Activated T-helper 1 cell treated with anti-CD3 and anti-CD28 coated beads, Interleukin-12 subunit alpha, Interleukin-12 subunit beta, Interleukin-2, Interleukin-4 antibody, amounts not matched to agents 30 ng/mL and 10 ng/mL and 1 ng/mL, durations not matched to agents 14 hours and 24 hours and 36 hours (primary cell): ENCODE measurements around the gene MAP3K5. TPM values are rescaled to one million over a fixed set of nuclear protein-coding genes. Genes with fewer than 3 reads are reported as not detected.

Experiments
- DNase-seq: peaks from one replicate; pipeline ENCODE4 v3.0.0; 2021; ENCODE audit warnings: low spot score
- H3K27ac Mint-ChIP-seq: one replicate; pipeline ENCODE4 v1.8.0; 2021; ENCODE audit warnings: mild to moderate bottlenecking, mixed read lengths
- H3K27me3 Mint-ChIP-seq: one replicate; pipeline ENCODE4 v1.8.0; 2022; ENCODE audit warnings: mild to moderate bottlenecking, moderate library complexity, mixed read lengths; ENCODE audit not compliant: insufficient read depth
- H3K36me3 Mint-ChIP-seq: one replicate; pipeline ENCODE4 v1.8.0; 2021; ENCODE audit warnings: low read depth, mixed read lengths
- H3K4me1 Mint-ChIP-seq: one replicate; pipeline ENCODE4 v1.8.0; 2021; ENCODE audit warnings: low read depth, mixed read lengths
- H3K4me3 Mint-ChIP-seq: one replicate; pipeline ENCODE4 v1.8.0; 2021; ENCODE audit warnings: mild to moderate bottlenecking, moderate library complexity, mixed read lengths
- H3K9me3 Mint-ChIP-seq: one replicate; pipeline ENCODE4 v1.8.0; 2021; ENCODE audit warnings: mixed read lengths
- intact Hi-C: fragments of 100-400 bp; cut with micrococcal nuclease; formaldehyde crosslinking; loops from one replicate; pipeline ENCODE4 v1.15.1; 2024
- total RNA-seq: library from RNA; stranded (reverse); gene quantifications from 2 replicates; pipeline ENCODE4 v1.2.3, GENCODE V29; 2022

Gene MAP3K5
- total RNA-seq, 1 donor from 2014 or later: 12.2 TPM

DNA sequence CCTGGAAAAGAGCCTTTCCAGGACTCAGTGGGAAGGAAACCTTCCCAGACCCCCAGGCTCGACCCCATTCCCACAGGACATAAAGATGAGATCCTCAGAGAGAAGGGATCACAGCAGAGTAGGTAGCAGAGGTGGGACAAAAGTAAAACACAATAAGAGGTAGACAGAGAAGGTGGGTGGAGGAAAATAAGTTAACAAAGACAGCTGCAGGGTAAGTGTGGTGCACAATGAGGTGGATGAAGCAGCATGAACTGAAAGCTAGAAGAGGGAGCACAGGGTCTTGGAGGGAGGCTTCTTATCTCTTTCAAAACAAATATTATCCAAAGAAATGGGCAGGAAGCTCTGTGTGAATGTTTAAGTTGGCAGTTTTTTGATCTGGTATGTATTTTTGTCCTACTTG, 228.1 kb downstream of the MAP3K5 start:
- Mint-ChIP-seq H3K36me3 (peaks cover 36% of the 10 kb centered on the region), H3K27me3 (no peaks in the 10 kb centered on the region), H3K9me3 (no peaks in the 10 kb centered on the region), H3K4me3 (no peak overlapping the region), H3K27ac (peak overlapping the region; percentile 21), H3K4me1 (peaks cover 23% of the 10 kb centered on the region)
- intact Hi-C loops: no loop called here
- no peak for DNase-seq

DNA sequence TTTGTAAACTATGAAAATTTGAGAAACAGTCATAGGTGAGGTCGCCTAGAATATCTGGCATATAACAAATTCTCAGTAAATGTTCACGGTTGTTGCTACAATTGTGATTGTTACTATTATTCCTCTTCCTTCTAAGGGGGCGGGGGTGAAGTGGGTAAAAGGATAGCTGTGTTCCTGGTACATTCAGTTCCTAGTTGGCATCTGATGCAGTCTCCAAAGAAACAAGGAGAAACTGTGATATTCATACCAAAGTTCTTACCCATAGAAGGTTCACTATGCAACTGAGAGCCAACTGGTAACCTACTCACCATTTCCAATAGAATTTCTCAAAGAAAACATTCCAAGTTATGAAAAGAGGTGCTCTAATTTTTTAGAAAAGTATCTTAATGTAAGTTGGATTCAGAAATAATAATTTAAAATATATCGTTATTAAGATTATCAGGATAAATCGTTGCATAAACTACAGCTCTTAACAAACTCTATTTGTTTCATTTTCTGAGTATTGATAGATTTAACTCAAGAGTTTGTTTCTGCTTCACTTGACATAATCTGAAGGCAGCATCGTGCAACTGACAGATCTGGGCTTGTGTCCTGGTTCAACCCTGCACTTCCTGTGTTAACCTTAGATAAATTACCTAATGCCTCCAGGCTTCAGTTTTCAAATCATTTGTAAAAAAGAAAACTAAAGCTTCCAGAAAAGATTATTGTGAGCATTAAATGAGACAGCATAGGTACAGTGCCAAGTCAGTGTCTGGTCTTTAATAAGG, 228.7 kb downstream of the MAP3K5 start:
- Mint-ChIP-seq H3K9me3 (no peaks in the 10 kb centered on the region), H3K27ac (peak overlapping the region; percentile 21), H3K4me1 (peaks cover 23% of the 10 kb centered on the region), H3K27me3 (no peaks in the 10 kb centered on the region), H3K4me3 (no peak overlapping the region), H3K36me3 (peaks cover 33% of the 10 kb centered on the region)
- intact Hi-C loops: no loop called here
- no peak for DNase-seq

DNA sequence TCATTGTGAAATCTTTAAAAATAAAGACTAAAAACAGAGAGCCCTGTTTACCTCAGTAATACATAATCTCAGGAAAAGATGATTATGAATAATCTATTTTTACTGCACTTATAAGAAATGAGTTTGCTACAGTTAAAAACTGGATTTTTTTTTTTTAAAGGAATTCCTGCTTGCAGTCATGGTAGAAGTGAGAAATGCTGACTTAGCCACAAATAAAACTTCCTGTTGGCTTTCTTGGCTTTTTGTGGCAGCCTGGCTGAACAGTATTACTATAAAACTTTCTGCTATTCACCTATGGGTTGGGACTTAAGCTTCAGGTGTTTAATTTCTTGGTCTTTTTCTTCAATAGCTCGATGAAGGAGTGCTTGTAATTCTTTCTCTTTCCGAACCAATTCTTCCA, 230.1 kb downstream of the MAP3K5 start:
- Mint-ChIP-seq H3K27ac (no peak overlapping the region), H3K4me3 (no peak overlapping the region), H3K36me3 (peaks cover 34% of the 10 kb centered on the region), H3K27me3 (no peaks in the 10 kb centered on the region), H3K4me1 (peaks cover 23% of the 10 kb centered on the region), H3K9me3 (no peaks in the 10 kb centered on the region)
- DNase-seq: no peak
- intact Hi-C loops: no loop called here

DNA sequence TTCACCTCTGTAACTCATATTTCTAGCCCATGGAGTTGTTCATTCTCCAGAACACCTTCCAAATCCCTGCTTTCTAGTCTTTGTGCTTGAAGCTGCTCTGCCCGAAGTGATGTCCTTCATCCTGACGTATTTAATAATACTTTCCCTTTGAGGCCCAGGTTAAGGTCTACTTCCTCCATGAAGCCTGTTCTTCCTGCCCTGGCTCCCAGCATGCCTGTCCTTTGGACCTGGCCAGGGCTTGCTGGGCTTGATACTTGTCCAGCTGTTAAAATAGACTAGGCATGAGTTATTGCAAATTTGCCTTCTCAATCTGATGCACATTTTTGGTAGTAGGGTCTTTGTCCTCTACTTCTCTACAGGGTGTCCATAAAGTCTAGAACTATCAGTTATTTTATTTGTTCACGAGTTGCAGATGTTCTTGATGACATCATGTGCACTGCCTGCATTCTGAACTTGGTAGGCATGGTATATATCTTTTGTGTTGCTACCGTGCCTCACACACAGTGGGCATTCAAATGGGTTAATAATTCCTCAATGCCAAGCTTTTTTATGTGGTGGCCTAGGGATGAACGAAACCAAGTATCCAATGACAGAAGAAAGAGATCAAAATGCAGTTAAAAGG, 239.0 kb downstream of the MAP3K5 start:
- H3K4me3 Mint-ChIP-seq: no peak overlapping the region

DNA sequence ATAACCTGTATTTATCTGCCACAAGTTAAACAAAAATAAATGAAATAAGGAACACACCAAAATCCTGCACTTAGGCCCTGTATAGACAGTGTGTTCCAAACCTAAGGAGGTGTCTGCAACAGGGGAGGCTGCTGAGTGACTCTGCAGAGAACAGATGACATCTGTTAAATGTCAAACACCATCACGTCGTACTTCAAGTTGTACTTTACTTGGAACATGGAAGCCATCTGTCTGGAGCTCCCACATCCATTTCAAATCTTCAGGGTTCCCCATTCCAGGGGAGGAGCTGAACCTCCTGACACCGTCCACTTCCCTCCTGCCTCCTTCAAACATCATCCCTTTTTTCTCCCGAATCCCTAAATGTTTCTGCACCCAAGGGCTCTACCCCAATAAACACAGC, 240.2 kb downstream of the MAP3K5 start:
- Mint-ChIP-seq H3K9me3 (no peaks in the 10 kb centered on the region), H3K4me1 (peaks cover 15% of the 10 kb centered on the region), H3K27ac (no peak overlapping the region), H3K27me3 (peaks cover 40% of the 10 kb centered on the region), H3K4me3 (no peak overlapping the region), H3K36me3 (peaks cover 9% of the 10 kb centered on the region)
- DNase-seq: no peak
- intact Hi-C loops: loop anchor here (5.0 kb wide), 1 partner anchor 175 kb away; no protein-coding TSS in a partner anchor

More for the DNA sequence above, 239.0 kb downstream of the MAP3K5 start:
- Mint-ChIP-seq H3K4me1 (peaks cover 15% of the 10 kb centered on the region), H3K27ac (no peak overlapping the region), H3K27me3 (peaks cover 31% of the 10 kb centered on the region), H3K9me3 (no peaks in the 10 kb centered on the region), H3K36me3 (peaks cover 16% of the 10 kb centered on the region)
- DNase-seq: no peak
- intact Hi-C loops: loop anchor here (5.0 kb wide), 1 partner anchor 176 kb away; no protein-coding TSS in a partner anchor

DNA sequence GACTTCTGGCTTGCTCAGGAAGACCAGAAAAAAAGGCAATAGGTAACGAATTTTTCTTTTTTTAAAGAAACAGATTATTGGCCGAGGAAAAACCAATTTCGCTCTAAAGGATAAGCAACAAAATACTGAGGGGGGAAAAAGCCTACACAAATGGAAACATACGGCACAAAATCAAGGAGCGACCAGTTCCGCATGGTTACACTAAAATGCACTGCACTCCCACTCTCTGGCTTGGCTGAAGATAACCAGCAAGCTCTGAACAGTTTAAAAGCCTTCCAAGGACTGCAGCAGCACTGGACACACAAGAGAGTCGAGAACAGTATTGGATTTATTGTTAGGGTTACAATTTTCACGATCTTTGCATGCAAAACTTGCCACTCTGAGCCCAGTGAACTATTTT, 241.2 kb downstream of the MAP3K5 start:
- H3K27ac Mint-ChIP-seq: no peak overlapping the region
- H3K4me1 Mint-ChIP-seq: peaks cover 15% of the 10 kb centered on the region
- DNase-seq: no peak
- peaks cover 9% of the 10 kb centered on the region for H3K36me3 Mint-ChIP-seq
- no peaks in the 10 kb centered on the region for H3K9me3 Mint-ChIP-seq
- peak overlapping the region; percentile 37 for H3K4me3 Mint-ChIP-seq
- H3K27me3 Mint-ChIP-seq: peaks cover 46% of the 10 kb centered on the region
- intact Hi-C loops: loop anchor here (5.0 kb wide), 1 partner anchor 174 kb away; no protein-coding TSS in a partner anchor

DNA sequence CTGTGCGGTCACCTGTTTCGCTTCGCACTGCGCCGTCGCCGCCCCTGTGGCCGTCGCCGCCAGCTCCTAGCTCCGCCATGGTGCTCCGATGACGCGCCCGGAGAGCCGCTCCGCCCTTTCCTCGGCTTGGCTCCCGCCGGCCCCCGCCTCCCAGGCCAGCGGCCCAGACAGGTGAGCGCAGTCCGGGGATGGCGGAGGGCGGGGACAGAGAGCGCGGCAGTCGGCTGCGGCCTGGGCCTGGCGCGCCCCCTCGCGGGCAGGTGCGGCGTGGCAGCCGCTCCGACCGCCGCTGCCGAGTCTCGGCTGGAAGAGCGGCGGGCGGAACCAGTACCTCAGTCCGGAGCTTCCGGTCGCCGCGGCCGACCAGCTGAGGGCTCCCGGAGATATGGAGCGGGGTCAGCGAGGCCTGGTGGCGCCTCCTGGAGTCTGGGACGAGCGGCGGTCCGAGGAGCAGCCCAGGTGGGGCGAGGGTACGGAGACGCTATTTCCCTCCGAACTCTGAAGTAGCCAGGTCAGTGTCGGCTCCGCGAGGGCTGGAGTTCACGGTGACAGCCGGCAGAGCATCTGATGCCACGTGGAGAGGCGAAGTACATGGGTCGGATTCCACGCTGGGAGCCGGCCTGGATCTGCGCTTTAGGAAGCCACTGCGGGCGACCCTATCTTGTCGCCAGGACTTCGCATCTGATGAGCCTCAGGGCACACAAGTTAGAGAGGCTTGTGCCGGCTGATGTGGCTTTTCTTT, 241.8 kb downstream of the MAP3K5 start, which contains the start of gene MAP7:
TSS of gene MAP7 (minus strand) at position 93 of the 742 bp plus-strand sequence. CDS start at position 79, 14 bp downstream.
- peaks cover 48% of the 10 kb centered on the region for H3K27me3 Mint-ChIP-seq
- intact Hi-C loops: loop anchor here (1.0 to 5.0 kb wide), 2 partner anchors 173 to 261 kb away; partner anchors contain the start of gene BCLAF1
- DNase-seq: peak; percentile 53
- no peaks in the 10 kb centered on the region for H3K9me3 Mint-ChIP-seq
- peaks cover 9% of the 10 kb centered on the region for H3K36me3 Mint-ChIP-seq
- H3K4me1 Mint-ChIP-seq: peaks cover 15% of the 10 kb centered on the region
- peak within 1 kb of the TSS; percentile 74 for H3K4me3 Mint-ChIP-seq
- H3K27ac Mint-ChIP-seq: no peak within 1 kb of the TSS

DNA sequence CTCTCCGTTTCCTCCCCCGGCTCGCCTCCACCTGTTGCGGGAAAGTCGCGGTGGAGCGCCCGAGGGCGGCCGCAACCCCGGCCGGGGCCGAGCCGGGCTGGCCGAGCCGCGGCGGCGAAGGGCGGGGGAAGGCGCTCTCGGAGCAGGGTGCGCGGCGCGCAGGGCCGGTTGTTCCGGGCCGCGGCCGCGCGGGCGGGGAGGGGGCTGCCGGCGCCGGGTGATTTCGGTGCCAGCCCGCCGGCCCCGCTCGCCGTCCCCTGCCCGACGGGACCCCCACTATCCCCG, 242.3 kb downstream of the MAP3K5 start:
- no peak for DNase-seq
- H3K27ac Mint-ChIP-seq: no peak overlapping the region
- H3K36me3 Mint-ChIP-seq: peaks cover 4% of the 10 kb centered on the region
- peaks cover 53% of the 10 kb centered on the region for H3K27me3 Mint-ChIP-seq
- intact Hi-C loops: loop anchor here (1.0 to 5.0 kb wide), 2 partner anchors 173 to 261 kb away; partner anchors contain the start of gene BCLAF1
- peak overlapping the region; percentile 38 for H3K4me3 Mint-ChIP-seq
- H3K4me1 Mint-ChIP-seq: peaks cover 15% of the 10 kb centered on the region
- no peaks in the 10 kb centered on the region for H3K9me3 Mint-ChIP-seq

DNA sequence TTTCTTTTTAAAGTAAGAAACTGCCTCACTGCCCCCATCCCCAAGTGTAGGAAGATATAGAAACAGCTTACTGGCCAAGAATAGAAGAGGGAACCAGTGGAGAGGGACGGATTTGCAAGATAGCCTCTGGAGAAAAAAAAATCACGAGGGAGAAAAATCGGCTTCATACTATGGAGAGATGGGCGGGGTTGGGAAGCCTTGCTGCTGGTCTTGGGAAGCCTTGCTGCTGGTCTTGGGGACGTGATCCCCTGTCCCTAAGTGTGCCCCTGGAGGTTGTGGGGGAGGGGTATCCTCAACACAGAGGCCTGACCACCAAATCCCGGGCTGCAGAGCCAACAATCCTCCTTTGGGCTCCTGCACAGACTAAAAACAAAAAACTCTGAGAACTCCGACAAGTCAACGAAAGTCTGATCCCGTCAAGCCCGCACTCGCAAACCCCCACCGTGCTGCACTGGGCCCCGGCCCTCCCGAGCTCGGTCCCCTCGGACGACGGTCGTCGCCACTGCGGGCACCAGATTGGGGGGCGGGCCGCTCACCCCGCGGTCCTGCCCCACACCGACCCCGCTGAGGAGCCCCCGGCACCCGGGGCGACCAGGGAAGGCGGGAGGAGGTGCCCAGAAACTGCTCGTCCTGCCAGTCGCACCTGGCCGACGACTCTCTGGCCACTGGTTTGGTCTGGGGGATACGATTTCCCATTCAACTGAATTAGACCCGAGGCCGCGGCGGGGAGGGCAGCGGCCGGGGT, 242.8 kb downstream of the MAP3K5 start:
- H3K27me3 Mint-ChIP-seq: peaks cover 58% of the 10 kb centered on the region
- H3K27ac Mint-ChIP-seq: no peak overlapping the region
- peak overlapping the region; percentile 74 for H3K4me3 Mint-ChIP-seq
- no peaks in the 10 kb centered on the region for H3K9me3 Mint-ChIP-seq
- H3K4me1 Mint-ChIP-seq: peaks cover 15% of the 10 kb centered on the region
- H3K36me3 Mint-ChIP-seq: peaks cover 3% of the 10 kb centered on the region
- no peak for DNase-seq
- intact Hi-C loops: loop anchor here (1.0 to 10.0 kb wide), 3 partner anchors 172 to 1055 kb away; partner anchors contain the start of genes AHI1 and BCLAF1

DNA sequence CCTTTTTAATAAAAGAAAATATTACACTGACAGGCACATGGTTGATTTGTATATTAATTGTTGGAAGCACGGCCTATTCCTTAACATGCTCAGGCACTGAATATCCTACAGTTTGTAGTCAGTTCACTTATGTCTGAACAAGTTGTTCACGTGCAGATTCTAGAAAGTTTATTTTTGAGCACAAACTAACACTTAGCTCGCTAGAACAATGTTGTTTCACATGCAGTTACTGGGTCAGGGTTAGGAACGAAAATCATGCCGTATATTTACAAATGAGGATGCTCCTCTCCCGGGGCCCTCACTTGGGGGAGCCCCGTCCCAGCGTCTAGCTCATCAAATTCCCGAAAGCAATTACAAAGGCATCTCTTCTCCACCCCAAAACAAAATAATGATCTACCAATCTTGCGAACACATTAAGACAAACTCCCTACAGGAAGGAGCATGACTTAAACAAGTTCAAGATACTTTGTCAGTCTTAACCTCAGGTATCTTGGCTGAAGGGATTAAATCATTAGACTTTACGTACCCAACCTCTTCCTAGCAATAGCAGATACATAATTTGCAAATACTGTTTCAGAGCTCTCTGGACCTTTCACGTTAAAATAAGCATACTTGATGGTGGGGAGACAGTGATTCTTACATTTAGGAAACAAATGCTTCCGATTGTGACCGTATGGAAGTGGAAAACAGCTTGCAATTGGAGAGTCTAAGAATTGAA, 243.5 kb downstream of the MAP3K5 start:
- Mint-ChIP-seq H3K36me3 (peaks cover 3% of the 10 kb centered on the region), H3K4me1 (peaks cover 15% of the 10 kb centered on the region), H3K4me3 (peak overlapping the region; percentile 74), H3K27ac (no peak overlapping the region), H3K27me3 (peaks cover 65% of the 10 kb centered on the region), H3K9me3 (no peaks in the 10 kb centered on the region)
- intact Hi-C loops: loop anchor here (10.0 kb wide), 1 partner anchor 1054 kb away; the partner anchor contains the start of gene AHI1
- DNase-seq: no peak

DNA sequence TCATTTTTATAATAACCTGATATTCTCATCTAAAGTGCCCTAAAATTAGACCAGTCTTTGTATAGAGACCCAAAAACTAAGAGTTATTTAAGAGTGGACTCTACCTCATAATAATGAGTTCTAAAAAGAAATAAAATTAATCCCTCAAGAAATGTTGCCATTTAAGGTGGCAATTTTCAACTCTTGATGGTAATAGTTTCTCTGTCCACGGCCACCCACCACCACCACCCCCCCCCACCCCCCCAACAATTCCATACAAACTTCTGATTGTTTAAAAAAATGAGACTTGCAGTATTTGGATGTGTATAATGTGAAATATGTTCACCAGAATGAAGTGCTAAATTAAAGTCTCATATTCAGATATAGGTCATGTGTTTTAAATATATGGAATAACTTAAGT, 244.4 kb downstream of the MAP3K5 start:
- Mint-ChIP-seq H3K4me3 (no peak overlapping the region), H3K27ac (no peak overlapping the region), H3K9me3 (no peaks in the 10 kb centered on the region), H3K4me1 (peaks cover 15% of the 10 kb centered on the region), H3K36me3 (peaks cover 3% of the 10 kb centered on the region), H3K27me3 (peaks cover 66% of the 10 kb centered on the region)
- intact Hi-C loops: loop anchor here (2.0 to 10.0 kb wide), 2 partner anchors 21 to 1053 kb away; partner anchors contain the start of gene AHI1
- DNase-seq: no peak
